ENCODE results near the gene MRPL20.

Gene MRPL20

GRCh38 chr1:1398677-1399186 lies 8.4 kb downstream of the MRPL20 start:
- ATAC-seq (ENCODE audit: low read depth) (peak; percentile 0; the same call in 1 of the 3 replicates), DNase-seq (ENCODE audit: low spot score) (no peak)
- Histone ChIP-seq H3K9me3 (ENCODE audit: severe bottlenecking) (no peaks in the 10 kb centered on the region), H3K4me1 (ENCODE audit: insufficient read depth, poor library complexity, severe bottlenecking) (peaks cover 4% of the 10 kb centered on the region), H3K36me3 (ENCODE audit: low read depth) (peaks cover 71% of the 10 kb centered on the region), H3K4me3 (ENCODE audit: severe bottlenecking) (peak overlapping the region; percentile 73), H3K27ac (ENCODE audit: poor library complexity, severe bottlenecking) (peak overlapping the region; percentile 66), H3K27me3 (ENCODE audit: insufficient read depth, poor library complexity, severe bottlenecking) (no peaks in the 10 kb centered on the region)
- TF ChIP-seq CTCF (IDR thresholded peaks at IDR 0.05; ENCODE audit: poor library complexity, severe bottlenecking), result no peak

- TF ChIP-seq CTCF (IDR thresholded peaks at IDR 0.05; ENCODE audit: poor library complexity, severe bottlenecking), result no peak
- peak overlapping the region; percentile 73 for H3K4me3 ChIP-seq (ENCODE audit: severe bottlenecking)
- ATAC-seq (ENCODE audit: low read depth) (no peak), DNase-seq (ENCODE audit: low spot score) (no peak)
- peaks cover 4% of the 10 kb centered on the region for H3K4me1 ChIP-seq (ENCODE audit: insufficient read depth, poor library complexity, severe bottlenecking)
- H3K27ac ChIP-seq (ENCODE audit: poor library complexity, severe bottlenecking), result peak overlapping the region; percentile 66
- H3K9me3 ChIP-seq (ENCODE audit: severe bottlenecking), result no peaks in the 10 kb centered on the region
- no peaks in the 10 kb centered on the region for H3K27me3 ChIP-seq (ENCODE audit: insufficient read depth, poor library complexity, severe bottlenecking)
- H3K36me3 ChIP-seq (ENCODE audit: low read depth), result peaks cover 78% of the 10 kb centered on the region
These were observed 9.1 kb downstream of the MRPL20 start for GRCh38 chr1:1397839-1398523.

GRCh38 chr1:1395166-1395565 lies 11.9 kb downstream of the MRPL20 start:
- DNase-seq (ENCODE audit: low spot score) (no peak), ATAC-seq (ENCODE audit: low read depth) (no peak)
- Histone ChIP-seq H3K9me3 (ENCODE audit: severe bottlenecking) (no peaks in the 10 kb centered on the region), H3K36me3 (ENCODE audit: low read depth) (peaks cover 83% of the 10 kb centered on the region), H3K4me3 (ENCODE audit: severe bottlenecking) (no peak overlapping the region), H3K4me1 (ENCODE audit: insufficient read depth, poor library complexity, severe bottlenecking) (no peaks in the 10 kb centered on the region), H3K27ac (ENCODE audit: poor library complexity, severe bottlenecking) (no peak overlapping the region), H3K27me3 (ENCODE audit: insufficient read depth, poor library complexity, severe bottlenecking) (no peaks in the 10 kb centered on the region)
- TF ChIP-seq CTCF (IDR thresholded peaks at IDR 0.05; ENCODE audit: poor library complexity, severe bottlenecking), result no peak

GRCh38 chr1:1394116-1394515 lies 13.0 kb downstream of the MRPL20 start:
- Histone ChIP-seq H3K27me3 (ENCODE audit: insufficient read depth, poor library complexity, severe bottlenecking) (no peaks in the 10 kb centered on the region), H3K36me3 (ENCODE audit: low read depth) (peaks cover 94% of the 10 kb centered on the region), H3K27ac (ENCODE audit: poor library complexity, severe bottlenecking) (no peak overlapping the region), H3K4me3 (ENCODE audit: severe bottlenecking) (no peak overlapping the region), H3K4me1 (ENCODE audit: insufficient read depth, poor library complexity, severe bottlenecking) (no peaks in the 10 kb centered on the region), H3K9me3 (ENCODE audit: severe bottlenecking) (no peaks in the 10 kb centered on the region)
- no peak for TF ChIP-seq CTCF (IDR thresholded peaks at IDR 0.05; ENCODE audit: poor library complexity, severe bottlenecking)
- ATAC-seq (ENCODE audit: low read depth) (no peak), DNase-seq (ENCODE audit: low spot score) (no peak)

- ATAC-seq (ENCODE audit: low read depth) (no peak), DNase-seq (ENCODE audit: low spot score) (no peak)
- no peak overlapping the region for H3K4me3 ChIP-seq (ENCODE audit: severe bottlenecking)
- no peak for TF ChIP-seq CTCF (IDR thresholded peaks at IDR 0.05; ENCODE audit: poor library complexity, severe bottlenecking)
- no peak overlapping the region for H3K27ac ChIP-seq (ENCODE audit: poor library complexity, severe bottlenecking)
- peaks cover 100% of the 10 kb centered on the region for H3K36me3 ChIP-seq (ENCODE audit: low read depth)
- H3K9me3 ChIP-seq (ENCODE audit: severe bottlenecking), result no peaks in the 10 kb centered on the region
- H3K4me1 ChIP-seq (ENCODE audit: insufficient read depth, poor library complexity, severe bottlenecking), result no peaks in the 10 kb centered on the region
- no peaks in the 10 kb centered on the region for H3K27me3 ChIP-seq (ENCODE audit: insufficient read depth, poor library complexity, severe bottlenecking)
These were observed 13.7 kb downstream of the MRPL20 start for GRCh38 chr1:1393428-1393827.
